HuH-7.5 (cell line): ENCODE data around the gene GNAT2.
A peak's percentile ranks its signal among the peaks of the same experiment; 100 is the strongest.
"Not testable (repeated sequence)": the region's sequence is repeated elsewhere in the genome, so short reads cannot be mapped to it uniquely, and the experiment has no call there.

Experiments
- DNase-seq: peaks from one replicate; pipeline ENCODE4 v3.0.0; 2011; ENCODE audit warnings: low spot score

Gene GNAT2

DNA sequence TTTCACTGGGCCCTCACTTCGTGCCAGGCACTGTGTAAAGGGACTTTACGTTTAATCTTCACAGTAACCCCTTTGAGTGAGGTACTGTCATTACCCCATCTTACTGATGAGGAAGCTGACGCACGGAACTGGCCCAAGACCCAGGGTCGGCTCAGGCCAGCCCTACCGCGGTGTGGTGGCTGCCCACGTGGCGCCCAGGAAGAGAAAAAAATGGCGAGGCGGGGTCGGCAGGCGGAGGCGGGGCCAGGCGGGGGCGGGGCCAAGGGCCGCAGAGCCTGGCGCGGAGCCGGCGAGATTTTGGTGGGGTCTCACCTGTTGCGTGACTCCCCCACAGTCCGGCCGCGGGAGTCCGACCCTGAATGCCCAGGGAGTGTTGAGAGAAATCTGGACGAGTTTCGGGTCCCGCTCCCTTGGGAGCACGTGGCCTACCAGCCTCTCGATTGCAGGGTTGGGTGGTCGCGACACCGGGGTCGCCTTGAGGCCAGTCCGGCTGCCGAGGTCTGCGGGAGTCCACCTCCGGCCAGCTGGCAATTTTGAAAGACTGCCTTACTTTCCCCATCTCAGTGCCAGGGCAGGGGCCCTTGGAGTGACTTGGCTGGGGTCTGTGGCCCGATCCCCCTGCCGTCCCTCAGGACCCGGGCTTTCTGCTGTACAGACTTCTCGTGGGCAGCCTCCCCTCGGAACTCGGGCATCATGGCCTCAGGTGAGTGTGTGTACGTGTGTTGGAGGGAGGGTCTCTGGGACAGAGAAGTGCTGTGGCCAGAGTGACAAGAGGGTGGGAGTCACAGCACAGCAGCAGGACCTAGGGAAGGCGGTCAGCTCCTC lies at the start of gene GNAT2, which contains the start of gene AMPD2:
TSS of gene GNAT2 (minus strand) at position 41 of the 825 bp plus-strand sequence. CDS start 6,746 bp downstream, outside the sequence.
TSS of gene AMPD2 (plus strand) at position 262 of the 825 bp plus-strand sequence. CDS start 1,339 bp downstream, outside the sequence.
- peak; percentile 77 for DNase-seq

DNA sequence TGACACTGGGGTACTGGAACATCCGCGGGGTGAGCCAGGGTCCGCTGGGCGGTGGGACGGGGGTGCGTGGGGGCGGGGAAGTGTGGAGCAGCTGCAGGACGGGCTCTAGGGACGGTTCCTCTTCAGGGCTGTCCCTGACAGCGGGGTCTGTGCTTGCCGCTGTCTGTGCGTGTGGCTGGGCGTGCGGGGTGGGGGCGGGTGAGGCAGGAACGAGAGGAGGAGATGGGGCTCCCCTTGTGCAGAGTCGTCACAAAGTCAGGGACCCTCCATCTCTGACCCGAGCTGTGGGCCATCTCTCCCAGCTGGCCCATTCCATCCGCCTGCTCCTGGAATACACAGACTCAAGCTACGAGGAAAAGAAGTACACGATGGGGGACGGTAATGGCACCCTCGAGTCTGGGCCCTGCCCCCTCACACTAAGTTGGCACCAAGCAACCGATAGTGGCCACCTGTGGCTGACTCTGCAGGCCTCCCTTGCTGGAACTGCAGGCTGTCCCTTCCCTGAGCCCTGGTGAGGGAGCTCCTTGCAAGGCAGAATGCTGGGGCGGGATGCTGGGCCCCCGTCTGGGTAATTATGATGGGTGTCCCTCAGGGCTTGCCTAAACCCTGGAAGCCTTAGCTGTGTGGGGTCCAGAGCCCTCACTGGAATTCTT lies 48.8 kb upstream of the GNAT2 start:
- DNase-seq = no peak

DNA sequence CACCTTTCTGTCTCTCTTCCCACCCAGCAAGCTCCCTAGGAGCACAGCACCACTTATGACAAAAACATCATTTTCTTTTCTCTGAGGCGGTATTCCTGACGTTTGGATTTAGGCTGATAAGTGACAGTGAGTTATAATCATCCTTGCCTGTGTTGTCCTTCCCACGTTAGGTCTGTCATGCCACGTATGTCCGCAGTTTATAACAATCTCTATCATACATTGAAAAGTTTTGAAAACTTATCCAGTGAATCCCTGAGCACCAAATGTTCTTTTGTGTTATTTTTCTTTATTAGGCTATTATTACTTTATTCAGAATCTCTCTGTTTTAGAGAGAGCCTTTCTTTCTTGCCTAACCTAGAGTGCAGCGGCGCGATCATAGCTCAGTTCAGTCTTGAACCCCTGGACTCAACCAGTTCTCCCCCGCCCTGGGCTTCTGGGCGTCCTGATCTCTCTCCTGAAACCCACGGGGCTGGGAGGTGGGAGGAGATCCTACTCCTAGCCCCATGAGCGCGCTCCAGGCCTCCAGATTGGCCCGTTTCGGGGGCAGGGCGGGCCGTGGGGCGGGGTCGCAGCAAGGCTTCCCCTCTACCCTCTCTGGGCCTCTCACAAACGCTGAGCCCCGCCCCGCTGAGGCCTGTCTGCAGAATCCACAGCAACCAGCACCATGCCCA lies 48.2 kb upstream of the GNAT2 start, which contains the start of gene GSTM2:
TSS of gene GSTM2 (plus strand) at position 606 of the 671 bp plus-strand sequence. CDS start at position 665, 59 bp downstream.
- DNase-seq = peak; percentile 76

DNA sequence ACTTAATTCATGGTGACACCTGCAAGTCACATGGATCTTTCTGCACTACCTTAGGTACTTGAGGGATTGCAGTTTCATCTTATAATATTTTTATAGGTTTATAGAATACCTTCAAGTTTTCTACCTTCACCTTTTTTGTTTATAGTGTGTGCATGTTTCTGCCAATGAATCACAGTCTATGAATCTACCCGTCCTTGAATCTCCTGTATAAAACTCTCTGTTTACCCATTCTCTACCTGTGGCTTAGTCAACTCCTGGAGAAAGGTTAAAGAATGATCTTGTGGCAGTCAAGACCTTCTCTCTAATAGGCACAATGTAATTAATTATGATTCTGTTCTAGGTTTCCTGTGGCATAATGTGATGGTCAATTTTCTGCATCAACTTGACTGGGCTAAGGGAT lies 45.3 kb upstream of the GNAT2 start:
- no peak for DNase-seq

DNA sequence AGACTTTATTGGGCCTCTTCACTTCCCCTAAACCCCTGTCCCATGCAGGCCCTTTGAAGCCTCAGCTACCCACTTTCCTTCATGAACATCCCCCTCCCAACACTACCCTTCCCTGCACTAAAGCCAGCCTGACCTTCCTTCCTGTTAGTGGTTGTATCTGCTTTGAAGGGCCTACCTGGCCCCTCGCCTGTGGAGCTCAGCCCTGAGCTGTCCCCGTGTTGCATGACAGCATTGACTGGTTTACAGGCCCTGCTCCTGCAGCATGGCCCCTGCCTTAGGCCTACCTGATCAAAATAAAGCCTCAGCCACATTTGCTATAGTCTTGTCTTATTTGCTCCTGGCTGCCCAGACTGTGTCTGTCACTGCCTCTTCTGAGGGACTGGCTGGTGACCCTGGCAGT lies 42.0 kb upstream of the GNAT2 start:
- no peak for DNase-seq

DNA sequence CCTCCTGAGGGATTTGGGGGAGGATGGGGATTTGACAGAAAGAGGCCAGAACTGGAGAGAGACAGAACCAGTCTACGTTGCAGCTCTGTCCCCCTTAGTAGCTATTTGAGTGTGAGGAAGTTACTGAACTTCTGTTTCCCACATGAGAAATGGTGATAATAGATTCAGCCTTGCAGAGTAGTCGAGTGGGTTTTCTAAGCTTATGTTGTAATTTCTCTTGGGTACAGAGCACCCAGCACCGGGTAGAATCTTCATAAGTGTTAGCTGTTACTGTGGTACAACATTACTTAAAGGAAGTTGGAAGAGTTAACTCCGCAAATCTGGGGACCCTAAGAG lies 41.2 kb upstream of the GNAT2 start:
- DNase-seq = not testable (repeated sequence)

DNA sequence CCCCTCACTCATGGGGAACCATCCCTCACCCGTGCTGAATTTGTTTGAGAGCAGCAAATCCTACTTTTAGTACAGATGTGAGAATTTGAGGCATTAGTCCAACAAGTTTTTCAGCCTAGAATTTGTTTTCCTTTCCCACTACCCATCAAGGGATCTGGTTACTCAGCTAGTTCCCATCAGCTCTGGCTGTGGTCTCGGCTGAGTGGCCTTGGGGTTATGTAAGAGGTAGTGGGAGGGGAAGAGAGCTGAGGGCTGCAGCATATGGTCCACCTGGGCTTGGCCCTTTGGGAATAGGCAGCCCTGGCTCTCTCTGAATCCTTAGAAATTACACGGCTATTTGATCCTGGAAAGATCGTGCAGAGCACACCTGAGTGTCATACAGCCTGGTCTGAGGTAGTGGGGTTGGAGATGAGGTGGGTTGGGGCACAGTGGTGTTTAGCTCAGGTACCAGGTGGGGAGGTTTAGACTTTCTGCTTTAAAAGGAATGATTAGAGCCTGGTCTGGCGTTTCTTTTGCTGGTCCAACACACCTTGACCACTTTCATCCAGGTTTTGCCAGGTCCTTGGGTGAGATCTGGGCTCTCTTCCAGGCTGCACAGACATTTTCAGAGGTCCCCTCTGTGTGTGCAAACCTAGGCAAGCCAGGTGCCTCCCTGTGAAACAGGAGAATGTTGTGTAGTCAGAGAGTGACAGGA lies 40.7 kb upstream of the GNAT2 start:
- DNase-seq = no peak

DNA sequence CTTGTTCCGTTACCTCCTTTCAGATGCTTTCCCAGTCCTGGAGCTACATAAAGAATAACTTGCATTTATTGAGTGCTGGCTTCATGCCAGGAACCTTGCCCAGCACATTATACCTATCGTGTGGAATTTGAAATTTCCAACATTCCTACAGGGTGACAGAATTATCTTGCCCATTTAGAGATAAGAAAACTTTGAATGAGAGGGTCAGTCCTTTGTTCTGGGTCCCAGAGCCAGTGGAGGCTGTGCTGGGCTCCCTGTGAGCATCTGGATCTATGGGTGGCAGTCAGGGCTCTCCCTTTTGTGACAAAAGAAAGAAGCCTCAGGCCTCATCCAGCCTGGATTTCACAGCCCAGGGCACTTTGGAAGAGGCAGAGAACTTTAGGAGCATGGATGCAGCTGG lies 39.7 kb upstream of the GNAT2 start:
- DNase-seq = no peak

DNA sequence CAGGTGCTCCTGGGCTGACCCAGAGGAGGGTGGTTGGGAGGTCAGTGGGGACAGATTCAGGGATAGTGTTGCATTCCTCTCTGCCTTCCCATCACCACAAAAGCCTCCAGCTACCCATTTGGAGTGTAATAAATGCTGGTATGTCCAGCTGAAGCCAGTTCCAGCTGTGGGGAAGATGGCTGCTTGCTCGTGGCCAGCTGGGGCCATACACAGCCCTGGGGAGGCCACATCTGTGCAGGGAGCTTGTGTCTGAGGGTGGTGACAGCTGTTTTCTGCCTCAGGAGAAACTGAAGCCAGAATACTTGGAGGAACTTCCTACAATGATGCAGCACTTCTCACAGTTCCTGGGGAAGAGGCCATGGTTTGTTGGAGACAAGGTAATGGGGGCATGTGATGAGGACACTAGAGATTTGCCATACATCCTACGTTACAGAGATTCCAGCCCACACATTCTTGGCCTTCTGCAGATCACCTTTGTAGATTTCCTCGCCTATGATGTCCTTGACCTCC lies 39.2 kb upstream of the GNAT2 start:
- DNase-seq = no peak

DNA sequence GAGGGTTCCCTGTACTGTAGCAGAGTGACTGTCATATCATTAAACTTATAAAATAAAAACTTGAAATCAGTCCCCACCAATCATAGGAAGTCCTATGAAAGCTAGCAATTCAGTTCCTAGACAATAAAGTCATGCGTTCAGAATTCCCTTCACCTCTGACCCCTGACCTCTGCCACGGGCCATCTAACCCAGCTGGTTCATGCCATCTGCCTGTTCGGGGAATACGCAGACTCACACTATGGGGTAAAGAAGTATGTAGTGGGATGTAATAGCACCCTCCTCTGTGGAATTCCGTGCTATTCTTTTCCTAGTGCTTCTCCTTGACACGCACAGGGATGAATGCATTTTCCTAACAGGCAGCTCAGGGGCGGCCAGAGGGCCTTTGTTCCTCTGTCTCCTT lies 38.6 kb upstream of the GNAT2 start:
- no peak for DNase-seq

DNA sequence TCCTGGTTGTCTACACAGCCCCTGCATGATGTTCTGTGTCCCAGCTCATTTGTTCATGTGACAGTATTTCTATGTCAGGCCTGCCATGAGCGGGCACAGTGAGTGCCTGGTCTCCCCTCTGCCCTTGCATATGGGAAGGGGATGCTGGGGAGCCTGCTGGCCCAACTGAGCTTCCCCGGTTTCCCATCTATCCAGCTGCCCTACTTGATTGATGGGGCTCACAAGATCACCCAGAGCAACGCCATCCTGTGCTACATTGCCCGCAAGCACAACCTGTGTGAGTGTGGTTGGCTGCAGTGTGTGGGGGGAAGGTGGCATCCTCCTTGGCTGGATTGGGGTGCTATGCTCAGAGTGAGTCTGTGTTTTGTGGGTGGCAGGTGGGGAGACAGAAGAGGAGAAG lies 38.0 kb upstream of the GNAT2 start:
- DNase-seq = no peak

DNA sequence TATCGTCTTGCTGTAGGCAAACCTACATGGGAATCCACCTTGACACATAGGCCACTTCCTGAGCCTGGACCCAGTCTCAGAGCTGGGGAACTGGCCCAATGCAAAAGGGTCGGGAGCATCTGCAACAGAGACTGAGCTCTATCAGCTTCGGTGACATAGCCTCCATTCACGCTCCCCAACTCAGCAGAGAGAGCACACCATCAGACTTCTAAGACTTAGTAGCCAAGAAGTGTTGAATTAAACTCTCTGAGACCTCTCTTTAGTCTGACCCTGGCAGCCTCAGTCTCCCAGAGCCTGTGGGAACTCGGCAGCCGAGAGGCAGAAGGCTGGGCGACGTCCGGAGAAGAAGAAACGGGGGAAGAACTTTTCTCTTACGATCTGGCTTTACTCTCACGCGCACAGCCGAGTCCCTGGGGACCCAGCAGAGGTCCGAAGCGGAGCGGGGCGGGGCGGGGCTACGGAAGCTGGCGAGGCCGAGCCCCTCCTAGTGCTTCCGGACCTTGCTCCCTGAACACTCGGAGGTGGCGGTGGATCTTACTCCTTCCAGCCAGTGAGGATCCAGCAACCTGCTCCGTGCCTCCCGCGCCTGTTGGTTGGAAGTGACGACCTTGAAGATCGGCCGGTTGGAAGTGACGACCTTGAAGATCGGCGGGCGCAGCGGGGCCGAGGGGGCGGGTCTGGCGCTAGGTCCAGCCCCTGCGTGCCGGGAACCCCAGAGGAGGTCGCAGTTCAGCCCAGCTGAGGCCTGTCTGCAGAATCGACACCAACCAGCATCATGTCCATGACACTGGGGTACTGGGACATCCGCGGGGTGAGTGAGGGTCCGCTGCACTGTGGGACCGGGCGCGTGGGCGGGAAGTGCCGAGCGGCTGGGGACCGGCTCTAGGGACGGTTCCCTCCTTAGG lies 36.5 kb upstream of the GNAT2 start, which contains the start of gene GSTM4:
TSS of gene GSTM4 (plus strand) at position 485 of the 905 bp plus-strand sequence. CDS start at position 776, 291 bp downstream.
- peak; percentile 80 for DNase-seq

DNA sequence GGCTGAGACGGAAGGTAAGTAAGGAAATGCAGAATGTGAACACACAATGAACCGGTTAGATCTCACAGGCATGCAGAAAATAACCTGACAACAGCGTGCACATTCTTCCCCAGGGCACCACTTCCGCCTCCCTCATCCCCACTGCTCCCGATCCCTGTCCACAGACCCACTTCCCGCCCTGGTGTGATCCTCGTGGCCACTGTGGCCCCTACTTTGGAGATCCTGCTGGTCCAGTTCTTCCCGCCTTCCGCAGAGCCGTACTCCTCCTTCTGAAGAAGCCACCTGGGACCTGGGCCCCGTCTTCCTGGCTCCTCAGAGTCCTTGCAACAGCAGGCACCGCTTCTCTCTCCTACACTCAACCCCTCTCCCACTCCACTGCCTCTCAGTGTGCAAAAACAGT lies 35.1 kb upstream of the GNAT2 start:
- DNase-seq = no peak

DNA sequence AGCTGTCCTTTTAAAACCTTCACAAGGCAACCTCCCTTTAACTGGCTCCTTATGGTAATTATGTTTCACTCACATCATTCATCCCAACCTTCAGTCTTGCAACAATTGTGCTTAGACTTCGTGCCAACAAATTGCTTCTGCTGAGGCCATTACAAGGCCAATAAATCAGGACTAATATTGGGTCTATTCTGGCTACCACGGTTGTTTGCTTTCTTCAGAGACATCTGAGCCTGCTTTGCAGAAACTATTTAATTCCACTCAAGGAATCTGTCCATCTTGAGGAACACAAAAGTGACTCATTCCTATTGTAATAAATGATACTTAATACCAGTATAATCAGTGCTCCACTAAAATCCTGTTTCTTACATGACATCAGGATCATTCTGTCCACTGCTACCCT lies 33.9 kb upstream of the GNAT2 start:
- DNase-seq = no peak

DNA sequence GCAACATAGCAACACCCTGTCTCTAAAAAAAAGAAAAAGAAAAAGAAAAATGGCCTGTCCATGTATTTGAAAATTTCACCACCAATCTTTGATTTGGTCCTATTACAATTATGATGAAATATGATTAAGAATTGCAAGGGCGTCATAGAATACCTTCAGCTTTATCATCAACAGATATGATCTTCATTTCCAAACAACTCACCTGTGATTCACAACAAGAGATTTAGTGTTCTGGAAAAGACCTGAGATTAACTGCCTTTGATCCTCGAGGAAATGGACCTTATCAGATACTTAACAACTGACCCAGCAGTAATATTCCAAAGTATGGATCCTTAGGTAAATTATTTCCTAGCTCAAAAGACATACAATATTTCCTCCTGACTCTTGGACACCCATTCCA lies 33.0 kb upstream of the GNAT2 start:
- DNase-seq = no peak

DNA sequence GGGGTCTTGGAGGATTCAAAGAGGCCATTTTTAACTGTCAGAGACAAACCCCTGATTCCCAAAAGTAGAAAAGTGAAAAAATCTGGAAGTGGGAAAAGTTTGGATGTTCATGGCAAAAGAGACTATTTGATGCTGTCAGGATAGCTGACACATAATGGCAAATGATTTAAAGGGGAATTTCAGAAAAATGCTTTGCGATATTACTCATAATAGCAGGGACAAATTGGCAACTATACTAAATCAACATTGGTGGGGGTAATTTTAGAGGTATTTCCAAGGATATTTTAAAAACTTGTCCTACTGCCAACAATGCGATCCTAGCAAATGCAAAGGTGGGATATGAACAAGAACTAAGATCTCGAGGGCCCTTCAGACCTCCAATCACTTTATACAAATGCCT lies 31.2 kb upstream of the GNAT2 start:
- DNase-seq = no peak

DNA sequence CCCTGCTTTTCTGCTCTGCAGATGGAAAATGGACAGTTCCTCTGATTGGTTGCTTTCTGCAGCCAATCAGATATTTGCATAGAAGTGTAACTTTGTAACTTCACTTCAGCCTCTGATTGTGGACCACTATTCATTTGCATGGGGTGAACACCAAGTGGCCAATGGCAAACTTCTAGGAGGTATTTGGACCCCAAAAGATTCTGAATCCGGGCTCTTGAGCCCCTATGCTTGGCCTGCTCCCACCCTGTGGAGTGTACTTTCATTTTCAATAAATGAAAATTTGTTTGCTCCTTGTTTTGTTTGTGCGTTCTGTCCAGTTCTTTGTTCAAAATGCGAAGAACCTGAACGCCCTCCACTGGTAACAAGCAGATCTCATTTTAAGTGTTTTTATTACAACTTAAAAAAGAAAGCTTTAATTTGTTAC lies 30.1 kb upstream of the GNAT2 start:
- DNase-seq = no peak

DNA sequence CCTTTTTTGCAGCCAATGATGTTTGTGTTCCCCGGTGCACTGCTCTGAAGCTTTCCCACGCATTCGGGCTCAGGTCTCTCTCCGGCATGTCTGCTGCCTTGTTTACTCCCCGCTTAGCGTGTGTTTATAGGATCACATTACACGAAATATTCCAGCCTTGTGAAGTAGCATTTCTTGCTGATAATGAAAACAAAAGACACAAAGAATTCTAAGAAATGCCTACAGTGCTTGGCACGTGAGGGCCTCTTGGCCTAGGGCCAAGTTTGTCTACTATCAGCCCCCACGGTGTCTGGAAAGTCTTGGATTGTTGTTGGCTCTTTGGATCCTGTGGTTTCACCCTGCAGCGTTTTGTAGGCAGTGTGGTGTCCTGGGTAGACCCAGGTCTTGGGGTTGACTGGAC lies 25.3 kb upstream of the GNAT2 start:
- no peak for DNase-seq

DNA sequence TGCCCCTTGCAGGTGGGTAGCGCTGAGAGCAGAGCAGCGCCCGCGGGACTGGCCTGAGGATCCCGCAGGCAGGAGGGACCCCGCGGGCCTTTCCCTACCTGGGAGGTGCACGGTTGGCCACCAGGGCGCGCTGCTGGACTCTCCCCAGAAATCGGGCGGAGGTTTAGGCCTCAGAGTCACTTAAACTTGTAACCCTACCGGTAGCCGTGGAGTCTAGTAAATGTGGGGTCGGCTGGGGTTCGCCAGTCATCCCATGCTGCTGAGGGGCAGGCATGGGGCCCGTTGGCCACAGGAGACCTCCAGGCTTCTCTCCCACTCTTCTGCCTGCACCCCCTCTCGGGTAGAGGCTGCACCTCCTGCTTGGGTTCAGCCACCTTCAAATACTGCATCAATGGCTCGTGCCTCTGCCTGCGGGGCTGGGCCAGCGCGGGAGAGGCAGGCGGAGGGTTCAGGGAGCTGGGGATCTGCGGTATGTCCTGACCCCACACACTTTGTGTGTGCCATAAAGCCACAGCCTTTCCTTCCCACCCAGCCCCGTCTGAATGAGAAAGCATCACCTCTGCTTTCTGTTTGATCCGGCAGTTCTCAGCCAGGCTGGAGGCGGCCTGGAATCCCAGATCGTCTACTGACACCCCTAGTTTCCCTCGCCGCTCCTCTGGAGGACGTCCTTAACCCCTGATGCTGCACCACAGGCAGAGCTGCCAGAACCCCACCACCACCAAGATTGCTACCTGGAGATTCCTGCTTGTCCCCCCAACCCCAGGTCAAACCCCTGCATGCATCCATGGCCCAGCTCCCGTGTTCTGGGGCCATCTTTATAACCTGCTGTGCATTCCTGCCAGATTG lies 24.2 kb upstream of the GNAT2 start:
- peak; percentile 76 for DNase-seq

DNA sequence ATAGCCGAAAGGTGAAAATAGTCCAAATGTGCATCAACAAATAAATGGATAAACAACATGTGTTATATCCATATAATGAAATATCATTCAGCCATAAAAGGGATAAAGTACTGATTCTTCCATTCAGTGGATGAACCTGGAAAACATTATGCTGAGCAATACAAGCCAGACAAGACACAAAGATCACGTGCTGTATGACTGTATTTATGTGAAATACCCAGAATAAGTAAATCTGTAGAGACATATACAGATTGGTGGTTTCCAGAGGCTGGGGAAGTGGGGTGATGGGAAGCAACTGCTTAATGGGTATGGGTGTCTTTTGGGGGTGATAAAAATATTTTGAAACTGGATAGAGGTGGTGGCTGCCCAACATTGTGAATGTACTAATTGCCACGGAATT lies 23.2 kb upstream of the GNAT2 start:
- DNase-seq = no peak
